Mammary epithelial cell (primary cell): ENCODE results near the gene ZNF846.

Experiments used
- EZH2 ChIP-seq: IDR thresholded peaks from 2 replicates; pipeline ENCODE4 v1.6.1; 2012; ENCODE audit warnings: low read length, inconsistent platforms, borderline replicate concordance
- TF ChIP-seq, protein P1 (sequence below), 2 donors: IDR thresholded peaks in 1 of 2; conservative IDR thresholded peaks in 1 of 2; 2 replicates each; pipeline ENCODE4 v1.5.1; 2011 to 2012; ENCODE audit warnings: inconsistent platforms in 2 of 2, low read length in 2 of 2, mild to moderate bottlenecking in 2 of 2, control low read depth in 1 of 2, low read depth in 1 of 2; ENCODE audit not compliant: insufficient read depth in 1 of 2; ENCODE audit errors: extremely low read depth in 1 of 2

DNA sequence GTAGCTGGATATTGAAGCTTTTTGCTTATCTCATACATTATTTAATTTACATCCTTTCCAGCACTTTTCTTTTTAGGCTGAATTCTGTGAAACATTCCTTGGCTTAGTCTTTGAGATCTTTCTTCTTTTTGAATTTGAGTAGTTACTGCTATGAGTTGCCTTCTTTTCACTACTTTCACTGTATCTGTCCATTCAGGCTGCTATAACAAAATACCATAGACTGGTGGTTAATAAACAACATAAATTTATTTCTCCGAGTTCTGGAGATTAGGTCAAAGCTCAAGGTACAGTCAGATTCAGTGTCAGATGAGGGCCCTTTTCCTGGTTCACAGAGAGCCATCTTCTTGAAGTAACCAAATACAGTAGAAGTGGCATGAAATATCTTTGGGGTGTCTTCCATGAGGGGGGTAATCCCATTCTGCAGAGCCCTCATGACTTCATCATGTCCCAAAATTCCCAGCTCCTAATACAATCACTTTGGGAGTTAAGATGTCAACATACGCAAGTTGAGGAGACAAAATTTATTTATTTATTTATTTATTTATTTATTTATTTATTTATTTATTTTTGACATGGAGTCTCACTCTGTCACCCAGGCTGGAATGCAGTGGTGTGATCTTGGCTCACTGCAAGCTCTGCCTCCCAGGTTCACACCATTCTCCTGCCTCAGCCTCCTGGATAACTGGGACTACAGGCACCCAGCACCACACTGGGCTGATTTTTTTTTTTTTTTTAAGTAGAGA is 15.7 kb downstream of the ZNF846 start:
- TF ChIP-seq, protein P1, sequence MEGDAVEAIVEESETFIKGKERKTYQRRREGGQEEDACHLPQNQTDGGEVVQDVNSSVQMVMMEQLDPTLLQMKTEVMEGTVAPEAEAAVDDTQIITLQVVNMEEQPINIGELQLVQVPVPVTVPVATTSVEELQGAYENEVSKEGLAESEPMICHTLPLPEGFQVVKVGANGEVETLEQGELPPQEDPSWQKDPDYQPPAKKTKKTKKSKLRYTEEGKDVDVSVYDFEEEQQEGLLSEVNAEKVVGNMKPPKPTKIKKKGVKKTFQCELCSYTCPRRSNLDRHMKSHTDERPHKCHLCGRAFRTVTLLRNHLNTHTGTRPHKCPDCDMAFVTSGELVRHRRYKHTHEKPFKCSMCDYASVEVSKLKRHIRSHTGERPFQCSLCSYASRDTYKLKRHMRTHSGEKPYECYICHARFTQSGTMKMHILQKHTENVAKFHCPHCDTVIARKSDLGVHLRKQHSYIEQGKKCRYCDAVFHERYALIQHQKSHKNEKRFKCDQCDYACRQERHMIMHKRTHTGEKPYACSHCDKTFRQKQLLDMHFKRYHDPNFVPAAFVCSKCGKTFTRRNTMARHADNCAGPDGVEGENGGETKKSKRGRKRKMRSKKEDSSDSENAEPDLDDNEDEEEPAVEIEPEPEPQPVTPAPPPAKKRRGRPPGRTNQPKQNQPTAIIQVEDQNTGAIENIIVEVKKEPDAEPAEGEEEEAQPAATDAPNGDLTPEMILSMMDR (conservative IDR thresholded peaks at IDR 0.05 in 1 of 2, IDR thresholded peaks at IDR 0.05 in 1 of 2; ENCODE audit: extremely low read depth in 1 of 2, insufficient read depth in 1 of 2, low read depth in 1 of 2, low read length in 2 of 2) = no peak
- no peak for TF ChIP-seq EZH2
